Measurements from ENCODE around the gene NMRK1.
A peak's percentile ranks its signal among the peaks of the same experiment; 100 is the strongest.

NMRK1 gene

DNA sequence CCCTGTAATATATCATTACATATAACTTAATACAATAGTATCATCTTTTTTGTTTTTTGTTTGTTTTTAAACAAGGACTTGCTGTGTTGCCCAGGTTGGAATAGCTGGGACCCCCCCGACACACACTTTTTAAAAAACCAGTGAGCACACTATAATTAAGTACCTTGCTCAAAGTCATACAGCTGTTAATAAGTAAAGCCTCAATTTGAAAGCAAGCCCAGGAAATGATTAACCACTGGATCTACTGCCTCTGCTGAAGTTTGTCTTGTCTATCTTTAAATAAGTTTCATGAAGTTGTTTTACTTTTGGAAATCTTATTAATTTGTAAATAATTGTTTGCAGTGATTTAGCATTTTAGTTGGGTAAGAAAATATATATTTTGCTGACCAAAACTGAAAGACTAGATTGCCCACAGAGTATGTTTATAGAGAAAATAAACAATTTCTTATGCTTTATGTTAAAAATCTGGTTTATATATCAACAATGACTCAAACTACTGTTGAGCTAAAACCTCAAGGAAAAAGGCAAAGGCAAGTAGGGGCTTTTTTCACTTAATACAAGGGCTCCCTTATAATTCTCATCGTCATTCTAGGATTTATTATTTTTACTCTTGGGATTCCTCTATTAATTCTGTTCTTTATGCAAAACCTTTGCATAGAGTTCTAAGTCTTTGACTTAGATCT is 54.0 kb downstream of the NMRK1 start:
- Mint-ChIP-seq H3K27me3 (peaks cover 0 to 5% of the 10 kb centered on the region in 2 donors), H3K9me3 (no peaks in the 10 kb centered on the region), H3K4me1 (ENCODE audit: low read depth in 2 of 2) (no peaks in the 10 kb centered on the region), H3K36me3 (ENCODE audit: insufficient read depth) (peaks cover 2% of the 10 kb centered on the region), H3K27ac (no peak overlapping the region), H3K4me3 (no peak overlapping the region)
- no peak for ATAC-seq (replicated peaks)
- DNase-seq, result no peak

GRCh38 chr9:75027187-75028107 is 60.5 kb downstream of the NMRK1 start:
- H3K27me3 Mint-ChIP-seq, result no peaks in the 10 kb centered on the region
- ATAC-seq (replicated peaks) (peak; percentile 15), DNase-seq (peak; percentile 16 to 31 (median 20))
- H3K9me3 Mint-ChIP-seq, result no peaks in the 10 kb centered on the region
- H3K27ac Mint-ChIP-seq, result peak overlapping the region; percentile 85 to 91
- peaks cover 22% of the 10 kb centered on the region for H3K36me3 Mint-ChIP-seq (ENCODE audit: insufficient read depth)
- H3K4me1 Mint-ChIP-seq (ENCODE audit: low read depth in 2 of 2), result peaks cover 33 to 40% of the 10 kb centered on the region in 2 donors
- peak overlapping the region; percentile 88 to 91 for H3K4me3 Mint-ChIP-seq

GRCh38 chr9:75023846-75024245 is 64.1 kb downstream of the NMRK1 start:
- Mint-ChIP-seq H3K4me1 (ENCODE audit: low read depth in 2 of 2) (peaks cover 50 to 58% of the 10 kb centered on the region in 2 donors), H3K27ac (peak overlapping the region; percentile 65 to 80), H3K36me3 (ENCODE audit: insufficient read depth) (peaks cover 24% of the 10 kb centered on the region), H3K4me3 (peak overlapping the region in 1 of 2 donors; percentile 56), H3K9me3 (no peaks in the 10 kb centered on the region), H3K27me3 (no peaks in the 10 kb centered on the region)
- no peak for ATAC-seq (replicated peaks)
- DNase-seq, result no peak

DNA sequence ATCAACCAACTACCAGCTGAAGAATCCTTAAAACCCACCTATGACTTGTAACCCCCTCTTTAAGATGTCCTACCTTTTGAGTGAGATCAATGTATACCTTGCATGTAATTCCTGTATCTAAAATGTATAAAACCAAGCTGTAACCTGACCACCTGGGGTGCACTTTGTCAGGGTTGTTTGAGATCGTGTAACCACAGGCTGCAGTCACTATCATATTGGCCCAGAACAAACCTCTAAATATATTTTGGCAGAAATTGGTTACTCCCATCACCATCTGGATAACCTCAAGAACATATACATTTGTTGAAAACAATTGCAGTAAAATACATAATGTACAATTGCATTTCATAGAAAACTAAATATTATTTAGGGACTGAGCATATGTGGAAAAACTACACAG is 68.3 kb downstream of the NMRK1 start:
- Mint-ChIP-seq H3K4me1 (ENCODE audit: low read depth in 2 of 2) (peaks cover 32 to 35% of the 10 kb centered on the region in 2 donors), H3K27ac (peak overlapping the region in 1 of 2 donors; percentile 98), H3K36me3 (ENCODE audit: insufficient read depth) (peaks cover 11% of the 10 kb centered on the region), H3K27me3 (no peaks in the 10 kb centered on the region), H3K4me3 (peak overlapping the region in 1 of 2 donors; percentile 48), H3K9me3 (no peaks in the 10 kb centered on the region)
- no peak for DNase-seq
- no peak for ATAC-seq (replicated peaks)

DNA sequence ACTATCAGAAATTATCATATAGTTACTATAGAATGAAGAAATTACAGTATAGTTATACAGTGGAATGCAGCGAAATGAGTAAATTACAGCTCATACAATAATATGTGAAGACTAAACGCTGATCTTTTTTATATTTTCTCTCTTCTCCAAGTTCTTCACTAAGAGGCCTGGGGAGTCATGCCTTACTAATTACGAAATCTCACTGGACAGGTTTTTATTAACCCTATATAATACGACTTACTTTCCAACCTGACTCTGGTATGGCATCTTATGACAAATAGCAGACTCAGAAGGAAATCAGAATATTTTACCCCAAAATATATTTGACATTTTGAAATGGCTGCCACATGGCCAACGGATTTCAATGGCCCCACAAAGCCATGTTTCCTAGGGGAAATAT is 68.9 kb downstream of the NMRK1 start:
- Mint-ChIP-seq H3K36me3 (ENCODE audit: insufficient read depth) (peaks cover 11% of the 10 kb centered on the region), H3K27ac (peak overlapping the region in 1 of 2 donors; percentile 98), H3K9me3 (no peaks in the 10 kb centered on the region), H3K4me3 (no peak overlapping the region), H3K4me1 (ENCODE audit: low read depth in 2 of 2) (peaks cover 32 to 33% of the 10 kb centered on the region in 2 donors), H3K27me3 (no peaks in the 10 kb centered on the region)
- ATAC-seq (replicated peaks) (no peak), DNase-seq (no peak)

GRCh38 chr9:75017378-75017777 is 70.6 kb downstream of the NMRK1 start:
- ATAC-seq (replicated peaks) (no peak), DNase-seq (no peak)
- Mint-ChIP-seq H3K27ac (no peak overlapping the region), H3K27me3 (no peaks in the 10 kb centered on the region), H3K4me3 (no peak overlapping the region), H3K36me3 (ENCODE audit: insufficient read depth) (peaks cover 15% of the 10 kb centered on the region), H3K9me3 (no peaks in the 10 kb centered on the region), H3K4me1 (ENCODE audit: low read depth in 2 of 2) (peaks cover 25 to 28% of the 10 kb centered on the region in 2 donors)

DNA sequence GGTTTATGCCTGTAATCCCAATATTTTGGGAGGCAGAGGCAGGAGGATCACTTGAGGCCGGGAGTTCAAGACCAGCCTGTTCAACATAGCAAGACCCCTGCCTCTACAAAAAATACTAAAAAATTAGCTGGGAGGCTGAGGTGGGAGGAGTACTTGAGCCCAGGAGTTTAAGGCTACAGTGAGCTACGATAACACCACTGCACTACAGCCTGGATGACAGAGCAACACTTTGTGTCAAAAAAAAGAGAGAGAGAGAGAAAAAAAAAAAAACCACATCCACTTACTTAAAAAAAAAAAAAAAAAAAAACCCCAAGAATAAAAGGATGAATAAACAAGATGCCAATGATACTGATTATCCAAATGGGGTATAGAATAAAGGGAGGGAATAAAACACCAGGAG is 74.2 kb downstream of the NMRK1 start:
- Mint-ChIP-seq H3K4me3 (peak overlapping the region; percentile 28 to 45), H3K9me3 (no peaks in the 10 kb centered on the region), H3K27me3 (no peaks in the 10 kb centered on the region), H3K36me3 (ENCODE audit: insufficient read depth) (peaks cover 11% of the 10 kb centered on the region), H3K4me1 (ENCODE audit: low read depth in 2 of 2) (peaks cover 21 to 32% of the 10 kb centered on the region in 2 donors), H3K27ac (peak overlapping the region; percentile 50 to 79)
- ATAC-seq (replicated peaks), result peak; percentile 40
- DNase-seq, result no peak

Measured in effector memory CD8-positive, alpha-beta T cell (primary cell).